CD4-positive, CD25-positive, alpha-beta regulatory T cell (primary cell): ENCODE results near the gene UBFD1. TPM values are rescaled to one million over a fixed set of nuclear protein-coding genes. Genes with fewer than 3 reads are reported as not detected.
"Not testable (repeated sequence)": the region's sequence is repeated elsewhere in the genome, so short reads cannot be mapped to it uniquely, and the experiment has no call there.

ENCODE experiments used
- ATAC-seq, 2 donors: fragments of 150-1000 bp; cut with Tn5 transposase; one replicate each; pipeline ENCODE4 v1.10.0; 2021; ENCODE audit warnings: low read depth in 2 of 2, moderate number of reproducible peaks in 2 of 2, moderate library complexity in 1 of 2
- DNase-seq, 3 donors: peaks; one replicate each; pipeline versions ENCODE4 v3.0.0 to v3.0.0-alpha.2; 2012 to 2022; ENCODE audit warnings: mixed read lengths in 1 of 3
- H3K27ac ChIP-seq: one replicate; pipeline ENCODE4 v1.7.0; 2013; ENCODE audit warnings: mild to moderate bottlenecking, low read length; ENCODE audit not compliant: insufficient read depth, poor library complexity, severe bottlenecking
- H3K27me3 ChIP-seq: one replicate; pipeline ENCODE4 v1.7.0; 2013; ENCODE audit warnings: low read length; ENCODE audit not compliant: control insufficient read depth, insufficient read depth
- H3K36me3 ChIP-seq: one replicate; pipeline ENCODE4 v1.7.0; 2013; ENCODE audit warnings: mild to moderate bottlenecking, low read length, moderate library complexity; ENCODE audit not compliant: control insufficient read depth, insufficient read depth
- H3K4me1 ChIP-seq: 2 replicates; pipeline ENCODE4 v1.7.0; 2013; ENCODE audit warnings: mild to moderate bottlenecking, low read length; ENCODE audit not compliant: insufficient read depth, control insufficient read depth, poor library complexity, severe bottlenecking
- H3K4me3 ChIP-seq: one replicate; pipeline ENCODE4 v1.7.0; 2013; ENCODE audit warnings: low read depth, mild to moderate bottlenecking, low read length, moderate library complexity
- H3K9me3 ChIP-seq, 2 experiments: 1 replicate in 1 of 2; 2 replicates in 1 of 2; pipeline ENCODE4 v1.7.0; 2013; ENCODE audit warnings: low read length in 2 of 2, mild to moderate bottlenecking in 1 of 2, moderate library complexity in 1 of 2; ENCODE audit not compliant: control insufficient read depth in 2 of 2
- H3K27ac Mint-ChIP-seq, 3 donors: one replicate each; pipeline ENCODE4 v1.8.0; 2020 to 2022; ENCODE audit warnings: mild to moderate bottlenecking in 3 of 3, mixed read lengths in 3 of 3, moderate library complexity in 2 of 3
- H3K27me3 Mint-ChIP-seq: one replicate; pipeline ENCODE4 v1.8.0; 2022; ENCODE audit warnings: mild to moderate bottlenecking, mixed read lengths
- H3K36me3 Mint-ChIP-seq: one replicate; pipeline ENCODE4 v1.8.0; 2020; ENCODE audit warnings: mixed read lengths
- H3K4me1 Mint-ChIP-seq, 4 donors: one replicate each; pipeline ENCODE4 v1.8.0; 2020 to 2022; ENCODE audit warnings: mixed read lengths in 4 of 4, mild to moderate bottlenecking in 1 of 4
- H3K4me3 Mint-ChIP-seq, 4 donors: one replicate each; pipeline ENCODE4 v1.8.0; 2020 to 2022; ENCODE audit warnings: mild to moderate bottlenecking in 4 of 4, mixed read lengths in 4 of 4, moderate library complexity in 3 of 4
- H3K9me3 Mint-ChIP-seq, 7 donors: one replicate each; pipeline ENCODE4 v1.8.0; 2020 to 2022; ENCODE audit warnings: mixed read lengths in 7 of 7, mild to moderate bottlenecking in 3 of 7, moderate library complexity in 2 of 7
- polyA plus RNA-seq, 4 donors: library from polyadenylated mRNA; unstranded; fragments of 300-500 nt; fragmentation: Illumina TruSeq; gene quantifications; one replicate each; pipeline ENCODE4 v1.2.3, GENCODE V29; 2021
- total RNA-seq: library from RNA; stranded (reverse); gene quantifications from one replicate; pipeline ENCODE4 v1.2.3, GENCODE V29; 2022

Gene UBFD1, protein sequence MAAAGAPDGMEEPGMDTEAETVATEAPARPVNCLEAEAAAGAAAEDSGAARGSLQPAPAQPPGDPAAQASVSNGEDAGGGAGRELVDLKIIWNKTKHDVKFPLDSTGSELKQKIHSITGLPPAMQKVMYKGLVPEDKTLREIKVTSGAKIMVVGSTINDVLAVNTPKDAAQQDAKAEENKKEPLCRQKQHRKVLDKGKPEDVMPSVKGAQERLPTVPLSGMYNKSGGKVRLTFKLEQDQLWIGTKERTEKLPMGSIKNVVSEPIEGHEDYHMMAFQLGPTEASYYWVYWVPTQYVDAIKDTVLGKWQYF
- total RNA-seq = 38.8 TPM
- 10 to 100 TPM; 13.0 to 17.5 (median 14.7) TPM for polyA plus RNA-seq

DNA sequence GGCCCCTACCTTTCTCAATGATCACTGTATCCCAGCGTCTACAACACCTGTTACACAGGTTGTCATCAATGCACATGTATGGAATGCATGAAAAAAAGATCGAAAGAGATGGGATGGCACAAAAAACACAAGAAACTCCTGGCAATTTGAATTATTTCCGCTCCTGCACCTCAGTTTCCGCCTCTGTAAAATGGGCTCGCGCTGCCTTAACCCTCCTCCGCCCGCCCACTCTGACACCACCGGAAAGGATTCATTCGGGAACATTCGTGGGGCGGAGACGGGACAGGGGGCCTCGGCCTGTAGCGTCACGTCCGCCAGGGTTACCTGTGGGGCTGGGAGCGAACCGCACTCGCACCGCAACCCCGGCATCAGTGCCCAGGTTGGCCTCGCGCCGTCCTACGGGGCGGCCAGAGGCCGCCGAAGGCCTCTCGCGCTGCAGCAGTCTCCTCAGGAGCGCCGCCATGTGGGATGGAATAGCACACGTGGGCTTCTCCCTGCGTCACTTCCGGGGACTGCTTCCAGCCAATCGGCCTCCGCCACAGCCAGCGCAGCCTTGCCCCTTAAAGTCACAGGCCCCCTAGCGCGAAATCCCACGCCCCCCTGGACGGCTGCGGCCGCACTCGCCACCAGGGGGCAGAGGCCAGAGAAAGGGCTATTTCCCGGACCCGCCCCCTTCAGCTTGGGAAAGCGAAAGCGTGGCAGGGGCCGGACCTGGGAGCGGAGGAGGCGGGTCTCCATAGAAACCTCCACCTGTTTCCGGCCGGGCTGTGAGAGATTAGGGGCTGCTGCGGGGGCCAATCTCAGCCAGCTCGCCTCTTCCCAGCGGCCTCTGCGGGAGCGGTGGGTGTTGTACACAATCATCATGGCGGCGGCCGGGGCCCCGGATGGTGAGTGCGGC, at the start of gene UBFD1, which contains the start of gene EARS2:
TSS of gene UBFD1 (plus strand) at position 847 of the 898 bp plus-strand sequence. CDS start at position 863, 16 bp downstream.
TSS of gene EARS2 (minus strand) at position 470 of the 898 bp plus-strand sequence. CDS start at position 463, 7 bp downstream.
- Mint-ChIP-seq H3K9me3 (no peaks in the 10 kb centered on the region), H3K27ac (peak within 1 kb of the TSS; percentile 95 to 96 (median 95)), H3K4me3 (peak within 1 kb of the TSS; percentile 91 to 99 (median 95)), H3K36me3 (peaks cover 5% of the 10 kb centered on the region), H3K27me3 (no peaks in the 10 kb centered on the region), H3K4me1 (peaks cover 20 to 48% (median 30%) of the 10 kb centered on the region in 4 donors)
- peak; percentile 89 to 99 (median 96) for DNase-seq
- Histone ChIP-seq H3K36me3 (peaks cover 24% of the 10 kb centered on the region), H3K9me3 (no peaks in the 10 kb centered on the region), H3K27me3 (no peaks in the 10 kb centered on the region), H3K27ac (peak within 1 kb of the TSS; percentile 91), H3K4me1 (peaks cover 21% of the 10 kb centered on the region), H3K4me3 (peak within 1 kb of the TSS; percentile 92)
- peak; percentile 92 for ATAC-seq

DNA sequence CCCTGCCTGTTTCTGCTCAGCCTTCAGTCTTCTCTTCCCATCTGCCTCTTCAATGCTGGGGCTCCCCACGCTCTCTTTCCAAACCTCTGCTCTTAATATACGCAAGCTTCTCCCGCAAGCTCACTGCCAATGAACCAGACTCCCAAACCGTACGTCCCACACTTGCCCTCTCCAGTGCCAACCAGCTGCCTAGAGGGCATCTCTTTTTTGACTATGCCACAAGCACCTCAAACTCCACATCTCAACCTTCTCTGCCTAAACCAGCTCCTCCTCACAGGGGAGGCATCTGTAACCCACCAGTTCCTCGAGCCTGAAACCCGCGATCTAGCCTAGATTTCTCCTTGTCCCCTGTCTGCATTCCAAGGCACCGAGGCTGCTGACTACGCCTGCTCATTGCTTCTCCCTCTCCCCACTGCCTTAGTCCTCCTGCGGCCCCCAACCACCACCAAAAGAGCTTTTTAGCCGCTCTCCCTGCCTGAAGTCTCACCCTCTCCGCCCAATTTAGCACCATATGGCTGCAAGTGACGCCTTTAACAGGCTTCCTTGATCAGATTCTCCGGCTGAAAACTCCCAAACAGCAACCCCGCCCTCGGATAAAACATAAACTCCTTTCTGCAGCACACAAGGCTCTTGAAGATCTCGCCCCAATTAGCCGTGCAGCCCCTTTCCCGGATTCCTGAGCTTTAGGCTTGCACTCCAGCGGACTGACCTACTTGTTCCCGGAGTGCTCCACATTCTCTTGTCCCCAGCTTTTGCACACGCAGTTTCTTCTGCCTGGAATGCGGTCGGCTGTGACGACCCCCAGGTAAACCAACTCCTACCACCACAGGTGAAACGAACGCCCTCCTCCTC, 48.7 kb upstream of the UBFD1 start:
- H3K4me1 ChIP-seq = peaks cover 52% of the 10 kb centered on the region
- H3K4me1 Mint-ChIP-seq = peaks cover 10 to 72% (median 48%) of the 10 kb centered on the region in 4 donors
- H3K36me3 ChIP-seq = peaks cover 4% of the 10 kb centered on the region
- DNase-seq = no peak
- H3K9me3 Mint-ChIP-seq = peaks cover 0 to 2% (median 0%) of the 10 kb centered on the region in 7 donors
- no peak overlapping the region for H3K27ac ChIP-seq
- peak overlapping the region; percentile 92 for H3K4me3 ChIP-seq
- peaks cover 12% of the 10 kb centered on the region for H3K36me3 Mint-ChIP-seq
- no peaks in the 10 kb centered on the region for H3K9me3 ChIP-seq
- H3K27me3 Mint-ChIP-seq = peaks cover 7% of the 10 kb centered on the region
- no peaks in the 10 kb centered on the region for H3K27me3 ChIP-seq
- H3K27ac Mint-ChIP-seq = peak overlapping the region; percentile 76 to 88 (median 86)
- no peak for ATAC-seq
- H3K4me3 Mint-ChIP-seq = peak overlapping the region; percentile 90 to 98 (median 94)

DNA sequence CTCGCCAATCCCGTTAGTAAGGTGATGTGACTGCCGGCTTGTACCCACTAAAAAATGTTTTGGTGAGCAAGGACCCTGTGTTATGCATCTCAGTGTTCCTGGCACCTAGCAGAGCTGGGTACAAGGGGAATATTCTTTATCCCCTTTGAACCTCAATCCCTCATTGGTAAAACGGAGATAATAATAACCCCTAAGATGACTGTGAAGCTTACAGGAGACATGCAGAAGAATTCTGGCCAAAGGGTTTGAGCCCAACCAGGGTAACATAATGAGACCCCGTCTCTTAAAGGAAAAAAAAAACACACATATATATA, 48.1 kb upstream of the UBFD1 start:
- peaks cover 4% of the 10 kb centered on the region for H3K36me3 ChIP-seq
- Mint-ChIP-seq H3K4me1 (peaks cover 6 to 72% (median 48%) of the 10 kb centered on the region in 4 donors), H3K9me3 (peaks cover 0 to 2% (median 0%) of the 10 kb centered on the region in 7 donors), H3K27me3 (peaks cover 7% of the 10 kb centered on the region), H3K36me3 (peaks cover 12% of the 10 kb centered on the region), H3K27ac (peak overlapping the region; percentile 71 to 88 (median 86)), H3K4me3 (peak overlapping the region; percentile 90 to 98 (median 94))
- peak overlapping the region; percentile 33 for H3K27ac ChIP-seq
- H3K4me1 ChIP-seq = peaks cover 53% of the 10 kb centered on the region
- no peak for ATAC-seq
- H3K27me3 ChIP-seq = no peaks in the 10 kb centered on the region
- peak overlapping the region; percentile 92 for H3K4me3 ChIP-seq
- DNase-seq = no peak
- no peaks in the 10 kb centered on the region for H3K9me3 ChIP-seq

DNA sequence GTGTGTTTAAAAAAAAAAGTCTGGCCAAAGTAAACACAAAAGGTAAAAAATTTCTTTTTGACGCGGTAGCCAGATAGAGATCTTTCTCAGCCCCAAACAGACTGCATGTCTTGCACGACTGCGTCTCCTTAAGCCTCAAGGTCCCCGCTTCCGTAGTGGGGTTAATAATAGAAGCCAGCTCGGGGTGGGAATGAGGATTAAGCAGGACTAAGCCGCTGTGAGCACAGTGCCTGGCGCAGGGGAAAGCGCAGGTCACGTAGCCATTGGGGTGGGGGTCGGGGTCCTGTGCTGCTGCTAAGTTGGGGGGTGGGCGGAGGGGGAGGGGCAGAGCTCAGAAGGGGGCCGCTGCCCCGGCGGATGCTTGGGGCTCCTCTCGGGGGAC, 47.8 kb upstream of the UBFD1 start:
- Histone ChIP-seq H3K4me1 (peaks cover 53% of the 10 kb centered on the region), H3K27ac (peak overlapping the region; percentile 33), H3K36me3 (peaks cover 4% of the 10 kb centered on the region), H3K4me3 (peak overlapping the region; percentile 92), H3K27me3 (no peaks in the 10 kb centered on the region), H3K9me3 (no peaks in the 10 kb centered on the region)
- Mint-ChIP-seq H3K4me3 (peak overlapping the region; percentile 90 to 98 (median 94)), H3K4me1 (peaks cover 4 to 72% (median 48%) of the 10 kb centered on the region in 4 donors), H3K9me3 (peaks cover 0 to 2% (median 0%) of the 10 kb centered on the region in 7 donors), H3K27ac (peak overlapping the region in 2 of 3 donors; percentile 88 to 93), H3K36me3 (peaks cover 12% of the 10 kb centered on the region), H3K27me3 (peaks cover 7% of the 10 kb centered on the region)
- ATAC-seq (peak; percentile 23 to 35), DNase-seq (peak; percentile 2 to 66 (median 46))

DNA sequence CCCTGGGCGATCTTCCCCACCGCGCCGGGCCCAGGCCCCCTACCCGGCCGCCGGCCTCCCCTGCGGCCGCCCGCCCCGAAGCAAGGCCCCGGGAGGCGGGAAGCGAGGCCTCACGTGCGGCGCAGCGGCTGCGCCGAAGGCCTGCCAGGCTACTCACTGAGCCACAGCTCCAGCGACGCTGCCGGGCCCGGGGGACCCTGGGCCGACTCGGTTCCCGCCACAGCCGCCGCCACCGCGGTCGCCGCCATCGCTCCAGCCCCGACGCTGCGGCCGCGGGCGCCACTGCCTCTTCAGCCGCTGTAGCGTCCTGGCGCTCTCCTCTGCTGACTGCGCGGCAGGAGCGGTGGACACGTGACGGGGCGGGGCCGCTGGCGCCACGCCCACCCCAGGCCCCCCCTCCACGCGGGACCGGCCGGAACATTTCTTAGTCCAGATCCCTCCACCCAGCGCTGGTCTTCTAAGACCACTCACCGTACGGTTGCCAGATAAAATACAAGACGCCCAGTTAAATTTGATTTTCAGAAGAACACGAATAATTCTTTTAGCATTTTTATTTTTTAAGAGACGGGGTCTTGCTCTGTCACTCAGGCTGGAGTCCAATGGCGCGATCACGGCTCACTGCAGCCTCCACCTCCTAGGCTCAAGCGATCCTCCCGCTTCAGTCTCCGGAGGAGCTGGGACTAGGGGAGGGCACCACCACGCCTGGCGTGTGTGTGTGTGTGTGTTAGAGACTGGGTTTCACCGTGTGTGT, 47.2 kb upstream of the UBFD1 start, which contains the start of gene GGA2:
TSS of gene GGA2 (minus strand) at position 331 of the 751 bp plus-strand sequence. CDS start at position 248, 83 bp downstream.
- peak within 1 kb of the TSS; percentile 90 to 98 (median 94) for H3K4me3 Mint-ChIP-seq
- no peaks in the 10 kb centered on the region for H3K27me3 ChIP-seq
- peaks cover 4% of the 10 kb centered on the region for H3K36me3 ChIP-seq
- ATAC-seq (peak; percentile 91 to 94), DNase-seq (peak; percentile 73 to 84 (median 75))
- peaks cover 4 to 72% (median 47%) of the 10 kb centered on the region in 4 donors for H3K4me1 Mint-ChIP-seq
- H3K4me3 ChIP-seq = peak within 1 kb of the TSS; percentile 92
- H3K9me3 ChIP-seq = no peaks in the 10 kb centered on the region
- H3K27ac ChIP-seq = peak within 1 kb of the TSS; percentile 33
- peaks cover 0 to 2% (median 0%) of the 10 kb centered on the region in 7 donors for H3K9me3 Mint-ChIP-seq
- peaks cover 7% of the 10 kb centered on the region for H3K27me3 Mint-ChIP-seq
- H3K27ac Mint-ChIP-seq = peak within 1 kb of the TSS; percentile 88 to 93 (median 90)
- H3K4me1 ChIP-seq = peaks cover 53% of the 10 kb centered on the region
- H3K36me3 Mint-ChIP-seq = peaks cover 12% of the 10 kb centered on the region

DNA sequence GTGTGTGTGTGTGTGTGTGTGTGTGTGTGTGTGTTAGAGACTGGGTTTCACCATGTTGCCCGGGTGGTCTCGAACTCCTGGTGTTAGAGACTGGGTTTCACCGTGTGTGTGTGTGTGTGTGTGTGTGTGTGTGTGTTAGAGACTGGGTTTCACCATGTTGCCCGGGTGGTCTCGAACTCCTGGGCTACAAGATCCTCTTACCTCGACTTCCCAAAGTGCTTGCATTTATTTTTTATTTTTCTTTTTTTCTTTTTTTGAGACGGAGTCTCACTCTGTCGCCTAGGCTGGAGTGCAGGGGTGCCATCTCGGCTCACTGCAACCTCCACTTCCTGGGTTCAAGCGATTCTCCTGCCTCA, 46.6 kb upstream of the UBFD1 start:
- Histone ChIP-seq H3K27ac (peak overlapping the region; percentile 14), H3K4me1 (peaks cover 53% of the 10 kb centered on the region), H3K4me3 (peak overlapping the region; percentile 75)
- Mint-ChIP-seq H3K4me1 (peaks cover 4 to 72% (median 46%) of the 10 kb centered on the region in 4 donors), H3K4me3 (peak overlapping the region; percentile 61 to 89 (median 86)), H3K27ac (peak overlapping the region; percentile 67 to 90 (median 80)), H3K36me3 (peaks cover 12% of the 10 kb centered on the region)
- H3K27me3 ChIP-seq, H3K36me3 ChIP-seq, ATAC-seq, DNase-seq, H3K27me3 Mint-ChIP-seq, H3K9me3 Mint-ChIP-seq, H3K9me3 ChIP-seq: not testable (repeated sequence)
